Posterior vena cava (tissue), 2 donors: ENCODE data around the gene BAD. TPM values are rescaled to one million over a fixed set of nuclear protein-coding genes. Genes with fewer than 3 reads are reported as not detected.

Experiments used
- DNase-seq: peaks from one replicate; pipeline ENCODE4 v3.0.0-alpha.2; 2020; ENCODE audit warnings: low spot score
- intact Hi-C, 2 donors: fragments of 100-400 bp; cut with DNase I; formaldehyde crosslinking; loops; one replicate each; pipeline versions ENCODE4 v1.14.1 to v1.14.2; 2022 to 2023
- total RNA-seq, 2 donors: library from RNA; stranded (reverse); fragmentation: NEBNext Ultra II Directional; extraction: Animal tissue kit (Norgen Biotek cat#: 25700); gene quantifications; one replicate each; pipeline ENCODE4 v1.2.1, GENCODE V29; 2021
- donor health status: DM: yes; HTN: yes; CAD: no.
- donor health status: DM: yes; HTN: yes; CAD: no.

The BAD gene
- total RNA-seq, 2 donors from 2014 or later = 49.6 to 57.3 TPM

- intact Hi-C loops = loop anchor here (5.0 to 10.0 kb wide), 3 partner anchors 55 to 95 kb away; partner anchors contain the start of genes FERMT3 (in 2 of the 2), FKBP2 (in 1 of the 2) and PPP1R14B (in 1 of the 2)
- peak; percentile 84 for DNase-seq
Observed at GRCh38 chr11:64299847-64300648, 15.6 kb upstream of the BAD start, which contains the start of gene CATSPERZ. CATSPERZ (plus strand) TSS chr11:64300358; CDS start chr11:64300411, 53 bp downstream.

- intact Hi-C loops = loop anchor here in 1 of 2 donors (10.0 kb wide), 1 partner anchor 94 kb away; the partner anchor contains the start of gene FERMT3
- peak; percentile 87 for DNase-seq
Observed at GRCh38 chr11:64298966-64299846, 14.7 kb upstream of the BAD start.

- DNase-seq = peak; percentile 71
- intact Hi-C loops = loop anchor here in 1 of 2 donors (10.0 kb wide), 1 partner anchor 93 kb away; the partner anchor contains the start of gene FERMT3
Observed at GRCh38 chr11:64297699-64298358, 13.4 kb upstream of the BAD start.

GRCh38 chr11:64296830-64297698 lies 12.6 kb upstream of the BAD start:
- DNase-seq = peak; percentile 67
- intact Hi-C loops = loop anchor here in 1 of 2 donors (10.0 kb wide), 1 partner anchor 92 kb away; the partner anchor contains the start of gene FERMT3

GRCh38 chr11:64296236-64296635 lies 11.8 kb upstream of the BAD start:
- intact Hi-C loops = loop anchor here in 1 of 2 donors (10.0 kb wide), 1 partner anchor 91 kb away; the partner anchor contains the start of gene FERMT3
- no peak for DNase-seq

- intact Hi-C loops = loop anchor here in 1 of 2 donors (10.0 kb wide), 1 partner anchor 91 kb away; the partner anchor contains the start of gene FERMT3
- DNase-seq = no peak
Observed at GRCh38 chr11:64295760-64296159, 11.3 kb upstream of the BAD start.

GRCh38 chr11:64294774-64295173 lies 10.3 kb upstream of the BAD start:
- DNase-seq = no peak
- intact Hi-C loops = loop anchor here in 1 of 2 donors (10.0 kb wide), 1 partner anchor 90 kb away; the partner anchor contains the start of gene FERMT3

- intact Hi-C loops = loop anchor here in 1 of 2 donors (10.0 kb wide), 1 partner anchor 88 kb away; the partner anchor contains the start of gene FERMT3
- no peak for DNase-seq
Observed at GRCh38 chr11:64292460-64293254, 8.2 kb upstream of the BAD start.

- intact Hi-C loops = loop anchor here in 1 of 2 donors (10.0 kb wide), 1 partner anchor 87 kb away; the partner anchor contains the start of gene FERMT3
- no peak for DNase-seq
Observed at GRCh38 chr11:64291752-64292459, 7.4 kb upstream of the BAD start.

GRCh38 chr11:64291262-64291751 lies 6.8 kb upstream of the BAD start, which contains the start of gene KCNK4:
KCNK4 (plus strand) TSS chr11:64291302; CDS start chr11:64293019, 1,717 bp downstream.
- intact Hi-C loops = loop anchor here in 1 of 2 donors (10.0 kb wide), 1 partner anchor 87 kb away; the partner anchor contains the start of gene FERMT3
- peak; percentile 77 for DNase-seq

GRCh38 chr11:64290352-64291261 lies 6.1 kb upstream of the BAD start:
- intact Hi-C loops = loop anchor here in 1 of 2 donors (10.0 kb wide), 1 partner anchor 86 kb away; the partner anchor contains the start of gene FERMT3

GRCh38 chr11:64289002-64289564 lies 4.6 kb upstream of the BAD start:
- peak; percentile 72 for DNase-seq
- intact Hi-C loops = no loop called here

More at GRCh38 chr11:64290352-64291261, 6.1 kb upstream of the BAD start:
- DNase-seq = peak; percentile 73

- DNase-seq = peak; percentile 46
- intact Hi-C loops = no loop called here
Observed at GRCh38 chr11:64288353-64288750, 3.9 kb upstream of the BAD start.

GRCh38 chr11:64287676-64288352 lies 3.3 kb upstream of the BAD start:
- intact Hi-C loops = no loop called here
- peak; percentile 79 for DNase-seq
